Measurements from ENCODE around the gene DAD1.

DNA sequence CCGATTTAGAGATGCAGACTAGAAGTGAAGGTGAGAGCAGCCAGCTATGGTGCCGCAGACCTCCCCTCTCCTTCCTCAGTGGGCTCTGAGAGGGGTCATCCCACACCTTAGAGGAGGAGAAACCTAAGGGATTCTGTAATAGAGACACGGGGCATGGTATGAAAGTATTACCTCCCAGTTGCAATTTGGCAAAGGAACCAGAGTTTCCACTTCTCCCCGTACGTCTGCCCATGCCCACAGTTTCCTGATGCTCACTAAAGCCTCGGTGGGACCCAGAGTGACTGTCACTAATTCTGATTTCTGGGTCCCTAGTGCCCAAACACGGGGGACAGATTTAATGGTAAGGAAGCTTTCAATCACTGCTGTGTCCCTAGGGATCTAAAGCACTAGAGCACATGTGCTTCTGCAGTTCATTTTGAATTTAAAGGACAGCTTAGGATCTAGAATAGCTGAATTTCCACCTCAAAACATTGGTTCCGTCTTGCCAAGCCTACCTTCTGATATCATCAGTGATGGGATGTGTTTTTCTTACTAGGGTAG, 44.1 kb downstream of the DAD1 start:
- TF ChIP-seq, protein P1, sequence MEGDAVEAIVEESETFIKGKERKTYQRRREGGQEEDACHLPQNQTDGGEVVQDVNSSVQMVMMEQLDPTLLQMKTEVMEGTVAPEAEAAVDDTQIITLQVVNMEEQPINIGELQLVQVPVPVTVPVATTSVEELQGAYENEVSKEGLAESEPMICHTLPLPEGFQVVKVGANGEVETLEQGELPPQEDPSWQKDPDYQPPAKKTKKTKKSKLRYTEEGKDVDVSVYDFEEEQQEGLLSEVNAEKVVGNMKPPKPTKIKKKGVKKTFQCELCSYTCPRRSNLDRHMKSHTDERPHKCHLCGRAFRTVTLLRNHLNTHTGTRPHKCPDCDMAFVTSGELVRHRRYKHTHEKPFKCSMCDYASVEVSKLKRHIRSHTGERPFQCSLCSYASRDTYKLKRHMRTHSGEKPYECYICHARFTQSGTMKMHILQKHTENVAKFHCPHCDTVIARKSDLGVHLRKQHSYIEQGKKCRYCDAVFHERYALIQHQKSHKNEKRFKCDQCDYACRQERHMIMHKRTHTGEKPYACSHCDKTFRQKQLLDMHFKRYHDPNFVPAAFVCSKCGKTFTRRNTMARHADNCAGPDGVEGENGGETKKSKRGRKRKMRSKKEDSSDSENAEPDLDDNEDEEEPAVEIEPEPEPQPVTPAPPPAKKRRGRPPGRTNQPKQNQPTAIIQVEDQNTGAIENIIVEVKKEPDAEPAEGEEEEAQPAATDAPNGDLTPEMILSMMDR (conservative IDR thresholded peaks at IDR 0.05; ENCODE audit: low read length) = no peak
- no peak for TF ChIP-seq EZH2phosphoT487 (IDR thresholded peaks at IDR 0.05; ENCODE audit: borderline replicate concordance, low read depth, low read length)

All from OCI-LY7 (cell line).